Suppressor macrophage treated with lipopolysaccharide for 1 hour (primary cell): Measurements from ENCODE around the gene MGST2.

Experiments
- DNase-seq, 3 donors: peaks; one replicate each; pipeline ENCODE4 v3.0.0-alpha.2; 2020 to 2022

Gene MGST2

DNA sequence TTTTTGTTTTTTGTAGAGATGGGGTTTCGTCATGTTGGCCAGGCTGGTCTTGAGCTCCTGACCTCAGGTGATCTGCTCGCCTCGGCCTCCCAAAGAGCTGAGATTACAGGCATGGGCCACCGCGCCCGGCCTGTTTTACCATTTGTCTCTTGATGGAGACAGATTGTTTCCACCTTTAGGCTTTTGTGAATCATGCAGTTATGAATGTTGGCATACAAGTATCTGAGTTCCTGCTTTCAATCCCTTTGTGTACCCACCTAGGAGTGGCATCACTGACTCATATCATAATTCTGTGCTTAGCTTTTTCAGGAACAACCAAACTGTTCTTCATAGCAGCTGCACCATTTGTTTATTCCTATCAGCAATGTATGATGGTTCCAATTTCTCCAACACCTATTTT, 20.2 kb upstream of the MGST2 start:
- DNase-seq: no peak

DNA sequence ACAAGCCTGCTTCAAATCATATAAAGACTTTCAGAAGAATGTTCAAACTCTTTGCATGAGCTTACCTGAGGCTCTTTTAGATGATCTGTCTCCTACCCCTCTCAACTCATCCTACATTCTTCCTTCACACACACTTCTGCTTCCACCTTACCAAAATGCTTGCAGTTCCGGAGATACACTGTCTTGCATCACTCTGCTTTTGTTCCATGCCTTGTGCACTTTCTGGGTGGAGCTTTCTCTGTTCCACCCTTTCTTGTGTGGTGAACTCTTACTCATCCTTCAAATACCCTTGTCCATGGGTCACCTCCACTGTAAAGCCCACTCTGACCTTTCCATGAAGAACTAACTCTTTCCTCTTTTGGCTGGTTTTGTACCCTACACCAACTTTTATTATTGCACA, 18.4 kb upstream of the MGST2 start:
- DNase-seq: no peak

GRCh38 chr4:139647952-139648351, 17.7 kb upstream of the MGST2 start:
- DNase-seq: no peak

DNA sequence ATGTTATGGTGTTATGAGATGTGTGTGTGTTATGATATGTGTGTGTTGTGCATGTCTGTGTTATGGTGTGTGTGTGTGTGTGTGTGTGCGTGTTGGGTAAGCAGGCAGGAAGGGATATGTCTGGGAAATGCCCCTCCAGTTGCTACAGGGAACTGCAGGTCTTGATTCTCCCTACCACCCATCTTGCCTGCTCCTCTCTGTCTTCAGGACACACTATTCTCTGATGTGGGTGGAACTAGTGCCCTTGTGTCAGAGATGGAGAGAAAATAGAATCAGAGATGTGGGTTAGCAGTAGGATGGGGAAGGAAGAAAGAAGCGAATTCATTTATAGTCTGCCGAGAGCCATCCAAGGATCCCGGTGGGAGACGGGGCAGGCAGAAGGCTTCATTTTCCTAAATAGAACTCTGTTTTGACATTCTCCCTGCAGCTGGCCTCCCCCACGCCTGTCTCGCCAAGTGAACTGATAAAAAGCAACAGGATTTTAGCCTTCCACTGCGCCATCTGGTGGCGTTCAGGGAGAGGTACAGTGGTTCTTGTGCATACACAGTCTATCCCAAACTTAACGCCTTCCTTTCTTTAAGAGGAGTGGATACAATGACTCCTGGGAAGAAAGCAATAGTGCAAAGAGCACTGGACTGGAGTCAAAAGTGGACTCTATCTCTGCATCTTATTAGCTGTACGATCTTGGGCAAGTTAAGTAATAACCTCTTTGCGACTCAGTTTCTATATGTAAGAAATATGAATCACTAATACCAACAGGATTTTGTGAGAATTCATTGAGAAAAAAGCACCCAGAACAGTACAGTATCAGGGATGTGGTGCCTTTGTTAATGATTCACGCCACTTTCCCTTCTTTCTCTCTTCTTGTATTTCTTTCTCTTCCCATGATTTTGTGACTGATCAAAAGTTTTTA, 14.1 kb upstream of the MGST2 start:
- DNase-seq: peak; percentile 79 to 88 (median 86)

GRCh38 chr4:139654516-139654915, 11.1 kb upstream of the MGST2 start:
- no peak for DNase-seq

- peak; percentile 40 to 42 (median 42) for DNase-seq
Observed at GRCh38 chr4:139655116-139655515, 10.5 kb upstream of the MGST2 start.

DNA sequence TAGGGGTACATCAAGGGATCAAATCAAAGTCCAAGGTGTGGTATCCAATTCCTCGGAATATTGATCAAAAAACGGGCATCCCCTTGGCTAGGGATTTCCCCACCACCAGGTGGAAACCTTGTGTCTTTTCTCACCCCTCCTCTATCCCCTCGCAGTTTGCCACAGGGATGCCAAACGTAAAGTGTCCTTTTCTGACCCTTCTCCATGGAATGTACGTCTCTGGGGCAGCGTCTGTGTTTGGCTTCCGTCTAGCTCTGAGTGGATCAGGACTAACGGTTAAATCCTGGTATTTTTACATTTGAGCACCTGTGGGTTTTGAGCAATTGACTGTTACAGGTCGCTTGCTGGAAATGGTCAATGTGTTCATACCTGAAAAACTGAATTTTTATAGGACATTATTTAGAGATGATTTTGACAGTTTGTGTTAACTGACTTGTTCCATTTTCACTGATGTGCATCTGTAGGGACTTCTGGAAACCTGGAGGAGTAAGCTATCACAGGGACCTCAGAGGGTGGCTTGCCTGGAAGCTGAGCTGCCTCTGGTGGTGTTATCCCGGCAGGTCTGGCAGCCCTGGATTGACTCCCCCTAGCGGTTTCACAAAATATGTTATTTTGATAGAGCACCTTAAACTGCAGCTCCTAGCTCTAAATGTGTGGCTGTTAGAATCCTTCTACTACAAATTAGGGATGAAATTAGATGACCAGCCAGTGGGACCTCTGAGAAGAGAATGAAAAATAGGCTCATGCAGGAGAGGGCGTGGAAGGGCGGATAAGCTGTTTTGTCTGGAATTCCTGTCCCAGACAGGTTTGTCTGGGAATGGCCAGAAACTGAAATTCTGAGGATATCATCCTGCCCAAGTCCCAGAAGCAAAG, 8.8 kb upstream of the MGST2 start:
- DNase-seq: peak; percentile 82 to 85 (median 84)

- no peak for DNase-seq
Observed at GRCh38 chr4:139658185-139658584, 7.4 kb upstream of the MGST2 start.

DNA sequence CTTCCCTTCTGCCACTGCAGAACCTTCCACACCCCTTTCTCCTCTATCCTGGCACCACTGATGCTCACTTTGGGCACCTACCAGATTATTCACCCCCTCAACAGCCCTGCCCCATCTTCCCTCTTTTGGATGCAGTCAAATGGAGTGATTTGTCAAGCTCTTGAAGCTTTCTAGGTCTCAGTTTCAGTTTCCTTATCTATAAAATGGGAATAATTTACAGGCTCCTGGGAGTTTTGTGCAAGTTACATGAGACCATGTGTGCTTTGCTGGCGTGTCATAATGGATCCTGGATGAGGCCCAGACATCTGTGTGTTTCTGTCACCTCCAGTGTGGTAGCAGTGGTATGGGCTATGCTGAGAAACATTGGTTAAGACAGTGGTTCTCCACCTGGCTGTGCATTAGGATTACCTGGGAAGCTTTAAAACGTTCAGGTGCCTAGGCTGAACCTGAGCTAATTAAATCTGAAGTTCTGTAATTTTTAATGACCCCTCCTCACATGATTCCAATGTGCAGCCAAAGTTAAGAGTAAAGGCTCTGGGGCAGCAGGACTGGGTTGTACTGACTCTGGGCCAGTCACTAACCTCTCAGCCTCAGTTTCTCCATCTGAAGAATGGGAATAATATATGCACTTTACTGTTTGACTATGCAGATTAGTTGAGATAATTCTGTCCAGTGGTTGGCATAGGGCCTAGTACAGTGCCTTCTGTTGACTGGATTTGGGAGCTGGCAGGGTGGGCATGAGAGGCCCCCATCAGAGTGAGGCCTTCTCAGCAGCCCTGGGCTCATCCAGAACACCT, 6.8 kb upstream of the MGST2 start:
- peak in 2 of 3 donors; percentile 34 to 63 for DNase-seq

GRCh38 chr4:139659735-139660424, 5.7 kb upstream of the MGST2 start:
- DNase-seq: no peak

GRCh38 chr4:139660568-139661043, 5.0 kb upstream of the MGST2 start:
- DNase-seq: peak; percentile 56 to 79 (median 73)

DNA sequence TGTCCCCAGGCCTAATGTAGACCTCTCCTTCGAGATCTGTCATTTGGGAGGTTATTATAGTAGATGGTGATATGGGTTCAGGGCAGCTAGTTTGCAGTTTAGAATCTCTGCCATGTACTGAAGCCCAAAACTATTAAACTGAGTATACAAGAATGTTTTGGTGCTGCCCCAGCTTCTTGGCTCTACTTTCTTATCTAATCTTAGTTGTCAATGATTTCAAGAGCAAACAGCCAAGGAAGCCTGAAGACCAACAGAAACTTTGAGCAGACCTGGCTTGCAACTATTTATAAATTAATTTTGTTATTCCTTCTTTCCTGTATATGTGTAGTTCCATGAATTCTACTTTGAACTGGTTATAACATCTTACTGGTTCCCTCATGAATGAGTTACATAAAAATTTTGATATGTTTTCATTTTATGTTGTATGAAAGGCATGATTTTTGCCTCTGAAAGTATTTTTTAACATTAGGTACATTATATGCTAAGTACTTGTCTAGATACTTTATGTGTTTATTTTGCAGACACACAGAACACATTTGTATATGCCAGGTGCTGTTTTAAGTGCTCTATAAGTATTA, 2.0 kb upstream of the MGST2 start:
- DNase-seq: no peak

DNA sequence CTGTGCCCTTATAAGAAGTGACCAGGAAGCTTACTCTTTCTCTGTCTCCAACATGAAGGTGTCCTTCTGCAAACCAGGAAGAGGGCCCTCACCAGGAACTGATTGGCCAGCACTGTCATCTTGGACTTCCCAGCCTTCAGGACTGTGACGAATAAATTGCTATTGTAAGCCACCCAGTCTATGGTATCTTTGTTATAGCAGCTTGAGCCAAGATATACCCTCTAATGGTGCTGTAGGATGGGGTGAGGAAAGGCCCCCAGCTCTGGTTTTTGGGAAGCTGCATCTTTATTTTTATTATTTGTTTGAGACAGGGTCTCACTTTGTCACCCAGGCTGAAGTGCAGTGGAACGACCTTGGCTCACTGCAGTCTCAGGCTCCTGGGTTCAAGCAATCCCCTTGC, 1.2 kb upstream of the MGST2 start:
- DNase-seq: peak in 2 of 3 donors; percentile 32 to 39

DNA sequence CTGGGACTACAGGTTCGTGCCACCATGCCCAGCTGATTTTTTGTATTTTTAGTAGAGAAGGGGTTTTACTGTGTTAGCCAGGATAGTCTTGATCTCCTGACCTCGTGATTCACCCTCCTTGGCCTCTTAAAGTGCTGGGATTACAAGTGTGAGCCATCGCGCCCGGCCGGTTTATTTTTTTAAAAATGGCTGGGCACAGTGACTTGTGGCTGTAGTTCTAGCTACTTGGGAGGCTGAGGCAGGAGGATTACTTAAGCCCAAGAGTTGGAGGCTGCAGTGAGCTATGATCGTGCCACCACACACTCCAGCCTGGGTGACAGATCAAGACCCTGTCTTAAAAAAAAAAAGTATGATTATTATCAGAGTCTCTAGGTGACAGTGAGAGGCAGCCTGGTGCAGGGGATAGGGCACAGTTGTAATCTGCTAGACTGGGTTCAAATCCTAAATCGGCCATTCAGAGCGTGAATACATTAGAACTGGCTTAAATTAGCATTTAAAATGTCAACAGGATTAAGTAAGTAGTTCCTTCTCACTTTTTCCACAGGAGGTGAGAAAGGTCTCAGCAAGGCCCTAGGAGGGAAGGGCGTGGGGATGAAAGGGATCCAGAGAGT, 435 bp upstream of the MGST2 start:
- DNase-seq: no peak

DNA sequence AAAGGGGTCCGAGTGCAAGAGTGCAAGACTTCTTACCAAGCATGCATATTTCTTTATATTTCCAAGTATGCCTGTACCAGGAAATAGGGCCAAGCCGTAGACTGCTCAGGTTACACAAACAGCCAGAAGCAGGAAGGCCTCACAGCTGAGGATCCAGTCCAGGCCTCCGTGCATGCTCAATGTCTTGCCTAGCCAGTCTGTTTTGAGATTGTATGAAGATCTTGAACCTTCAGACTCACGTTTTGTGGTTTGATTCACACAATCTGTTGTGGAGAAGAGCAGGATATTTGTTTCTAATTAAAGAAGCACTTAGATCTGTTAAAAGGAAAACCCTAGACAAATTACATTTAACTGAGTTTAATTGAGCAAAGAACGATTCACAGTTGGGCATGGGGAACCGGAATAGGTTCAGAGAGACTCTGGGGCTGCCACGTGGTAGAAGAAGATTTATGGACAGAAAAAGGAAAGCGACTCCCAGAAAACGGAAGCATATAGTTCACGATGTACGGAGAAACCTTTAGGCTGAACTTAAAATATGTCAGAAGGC, 1.2 kb downstream of the MGST2 start:
- DNase-seq: peak; percentile 56 to 64 (median 58)

DNA sequence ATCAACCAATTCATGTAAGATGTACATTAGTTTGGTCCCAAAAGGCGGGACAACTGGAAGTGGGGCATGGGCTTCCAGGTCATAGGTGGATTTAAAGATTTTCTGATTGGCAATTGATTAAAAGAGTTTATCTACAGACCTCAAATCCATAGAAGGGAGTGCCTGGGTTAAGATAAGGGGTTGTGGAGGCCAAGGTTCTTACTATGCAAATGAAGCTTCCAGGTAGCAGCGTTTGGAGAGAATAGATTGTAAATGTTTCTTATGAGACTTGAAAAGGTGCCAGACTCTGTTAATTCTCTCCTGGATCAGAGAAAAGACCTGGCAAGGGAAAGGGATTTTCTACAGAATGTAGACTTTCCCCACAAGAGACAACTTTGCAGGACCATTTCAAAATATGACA, 2.4 kb downstream of the MGST2 start:
- DNase-seq: no peak

DNA sequence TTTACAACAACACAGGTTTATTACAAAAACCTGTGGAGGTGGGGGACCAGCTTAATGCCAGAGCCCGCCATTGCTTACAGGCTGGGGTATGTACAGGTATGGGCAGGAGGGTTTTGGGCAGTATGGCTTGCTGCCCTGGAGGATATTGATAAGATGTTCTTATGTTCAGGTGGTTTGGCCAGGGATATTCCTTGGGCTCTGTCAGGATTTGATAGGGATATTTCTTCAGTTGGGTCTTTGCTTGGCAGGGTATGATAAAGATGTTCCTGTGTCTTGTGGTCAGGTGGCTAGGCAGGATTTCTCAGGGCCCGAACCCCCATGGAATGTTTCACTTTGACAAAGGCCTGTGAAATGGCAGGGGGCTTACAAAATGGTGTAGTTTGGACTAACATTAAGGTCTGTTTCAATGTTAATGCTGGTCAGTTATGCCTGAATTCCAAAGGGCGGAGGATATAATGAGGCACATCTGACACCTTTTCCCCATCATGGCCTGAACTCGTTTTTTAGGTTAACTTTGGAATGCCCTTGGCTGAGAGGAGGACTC, 3.1 kb downstream of the MGST2 start:
- DNase-seq: no peak

- no peak for DNase-seq
Observed at GRCh38 chr4:139669335-139669734, 3.7 kb downstream of the MGST2 start.

DNA sequence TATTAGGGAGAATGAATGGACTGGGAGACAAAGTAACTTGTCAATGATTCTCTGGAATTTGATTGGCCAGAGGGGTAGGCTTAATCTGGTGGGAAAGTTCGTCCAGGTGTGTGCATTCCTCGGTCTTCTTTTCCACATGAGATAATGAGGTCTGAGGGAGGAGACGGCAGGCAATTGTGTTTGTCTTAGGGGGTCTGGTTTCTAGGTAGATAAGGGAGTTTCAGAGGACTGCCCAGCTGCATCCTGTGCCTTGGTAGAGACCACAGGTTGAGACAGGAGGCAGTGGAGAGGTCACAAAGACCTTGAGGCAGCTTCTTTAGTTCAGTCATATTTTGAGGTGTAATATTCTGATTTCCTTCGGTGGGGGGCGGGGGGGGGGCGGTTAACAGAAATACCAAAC, 4.3 kb downstream of the MGST2 start:
- no peak for DNase-seq

DNA sequence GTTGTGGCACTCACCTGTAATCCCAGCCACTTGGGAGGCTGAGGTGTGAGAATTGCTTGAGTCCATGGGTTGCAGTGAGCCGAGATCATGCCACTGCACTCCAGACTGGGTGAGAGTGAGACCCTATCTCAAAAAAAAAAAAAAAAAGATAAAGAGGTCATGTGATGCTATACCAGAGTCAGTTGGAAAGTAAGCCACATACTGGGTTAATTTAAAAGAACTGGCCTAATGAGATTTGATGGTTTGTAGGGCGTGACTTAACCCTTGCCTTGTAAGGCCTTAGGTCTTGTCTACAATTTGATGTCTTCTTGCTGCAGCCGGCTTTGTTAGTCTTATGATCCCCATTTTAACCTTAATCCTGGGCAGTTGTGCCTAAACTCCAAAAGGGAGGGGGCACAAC, 5.2 kb downstream of the MGST2 start:
- no peak for DNase-seq

DNA sequence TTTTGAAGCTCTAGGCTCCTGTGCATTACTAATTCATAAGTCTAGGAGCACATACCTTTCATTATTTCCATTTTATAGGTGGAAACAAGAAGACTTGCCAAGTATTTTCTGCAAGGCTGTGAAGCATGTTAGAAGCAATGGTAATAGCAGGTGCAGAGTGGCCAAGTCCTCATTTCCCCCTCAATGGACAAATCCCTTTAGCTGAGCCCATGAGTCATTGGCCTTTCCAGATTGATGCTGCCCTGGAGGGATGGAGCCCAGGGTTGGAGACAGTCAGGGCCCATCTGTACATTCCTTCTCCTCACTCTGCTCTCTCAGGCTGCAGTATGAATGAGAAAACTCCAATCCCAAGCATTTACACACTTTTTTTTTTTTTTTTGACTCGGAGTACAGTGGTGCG, 6.6 kb downstream of the MGST2 start:
- DNase-seq: peak in 2 of 3 donors; percentile 38 to 42
